Thyroid gland (tissue), 4 donors: Measurements from ENCODE around the gene BZW2.

ENCODE experiments used
- CTCF ChIP-seq, 6 experiments: fragments of 200-600 bp in 3 of 6; fragments of 450-650 bp in 3 of 6; sonication (generic) in 3 of 6; IDR thresholded peaks; one replicate each; pipeline ENCODE4 v1.5.1; 2016 to 2019; ENCODE audit warnings: antibody characterized with exemption in 6 of 6, mild to moderate bottlenecking in 2 of 6, inconsistent platforms in 1 of 6, moderate library complexity in 1 of 6
- POLR2A ChIP-seq, 2 donors: fragments of 450-650 bp; IDR thresholded peaks; one replicate each; pipeline ENCODE4 v1.6.1; 2017; ENCODE audit warnings: antibody characterized with exemption in 2 of 2, mild to moderate bottlenecking in 2 of 2, moderate library complexity in 1 of 2

- no peak for TF ChIP-seq CTCF (IDR thresholded peaks at IDR 0.05)
- no peak for TF ChIP-seq POLR2A (IDR thresholded peaks at IDR 0.05)
Measured at GRCh38 chr7:16742547-16742946, 96.6 kb downstream of the BZW2 start.
